ENCODE measurements around the gene INO80.

Gene INO80

GRCh38 chr15:40933517-40933902, 182.6 kb downstream of the INO80 start:
- TF ChIP-seq, protein P1, sequence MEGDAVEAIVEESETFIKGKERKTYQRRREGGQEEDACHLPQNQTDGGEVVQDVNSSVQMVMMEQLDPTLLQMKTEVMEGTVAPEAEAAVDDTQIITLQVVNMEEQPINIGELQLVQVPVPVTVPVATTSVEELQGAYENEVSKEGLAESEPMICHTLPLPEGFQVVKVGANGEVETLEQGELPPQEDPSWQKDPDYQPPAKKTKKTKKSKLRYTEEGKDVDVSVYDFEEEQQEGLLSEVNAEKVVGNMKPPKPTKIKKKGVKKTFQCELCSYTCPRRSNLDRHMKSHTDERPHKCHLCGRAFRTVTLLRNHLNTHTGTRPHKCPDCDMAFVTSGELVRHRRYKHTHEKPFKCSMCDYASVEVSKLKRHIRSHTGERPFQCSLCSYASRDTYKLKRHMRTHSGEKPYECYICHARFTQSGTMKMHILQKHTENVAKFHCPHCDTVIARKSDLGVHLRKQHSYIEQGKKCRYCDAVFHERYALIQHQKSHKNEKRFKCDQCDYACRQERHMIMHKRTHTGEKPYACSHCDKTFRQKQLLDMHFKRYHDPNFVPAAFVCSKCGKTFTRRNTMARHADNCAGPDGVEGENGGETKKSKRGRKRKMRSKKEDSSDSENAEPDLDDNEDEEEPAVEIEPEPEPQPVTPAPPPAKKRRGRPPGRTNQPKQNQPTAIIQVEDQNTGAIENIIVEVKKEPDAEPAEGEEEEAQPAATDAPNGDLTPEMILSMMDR (IDR thresholded peaks at IDR 0.05; ENCODE audit: low read depth, low read length) = no peak
- no peak for DNase-seq

GRCh38 chr15:40932649-40933516, 183.2 kb downstream of the INO80 start:
- H3K27me3 ChIP-seq (ENCODE audit: insufficient read depth, low read depth, severe bottlenecking) = no peaks in the 10 kb centered on the region
- H3K4me3 ChIP-seq (ENCODE audit: low read depth, low read length) = no peak overlapping the region
- no peak for DNase-seq

More at GRCh38 chr15:40933517-40933902, 182.6 kb downstream of the INO80 start:
- H3K27ac ChIP-seq = no peak overlapping the region
- no peaks in the 10 kb centered on the region for H3K9me3 ChIP-seq (ENCODE audit: severe bottlenecking)
- no peaks in the 10 kb centered on the region for H3K27me3 ChIP-seq (ENCODE audit: insufficient read depth, low read depth, severe bottlenecking)
- H3K36me3 ChIP-seq = peaks cover 23% of the 10 kb centered on the region
- H3K4me3 ChIP-seq (ENCODE audit: low read depth, low read length) = no peak overlapping the region

GRCh38 chr15:40932156-40932555, 183.9 kb downstream of the INO80 start:
- H3K27me3 ChIP-seq (ENCODE audit: insufficient read depth, low read depth, severe bottlenecking) = no peaks in the 10 kb centered on the region
- no peak overlapping the region for H3K27ac ChIP-seq
- TF ChIP-seq, protein P1 (IDR thresholded peaks at IDR 0.05; ENCODE audit: low read depth, low read length) = no peak
- no peaks in the 10 kb centered on the region for H3K9me3 ChIP-seq (ENCODE audit: severe bottlenecking)
- DNase-seq = no peak
- no peak overlapping the region for H3K4me3 ChIP-seq (ENCODE audit: low read depth, low read length)
- H3K36me3 ChIP-seq = peaks cover 20% of the 10 kb centered on the region

More at GRCh38 chr15:40932649-40933516, 183.2 kb downstream of the INO80 start:
- H3K27ac ChIP-seq = no peak overlapping the region
- TF ChIP-seq, protein P1 (IDR thresholded peaks at IDR 0.05; ENCODE audit: low read depth, low read length) = no peak
- H3K9me3 ChIP-seq (ENCODE audit: severe bottlenecking) = no peaks in the 10 kb centered on the region
- H3K36me3 ChIP-seq = peaks cover 20% of the 10 kb centered on the region

DNA sequence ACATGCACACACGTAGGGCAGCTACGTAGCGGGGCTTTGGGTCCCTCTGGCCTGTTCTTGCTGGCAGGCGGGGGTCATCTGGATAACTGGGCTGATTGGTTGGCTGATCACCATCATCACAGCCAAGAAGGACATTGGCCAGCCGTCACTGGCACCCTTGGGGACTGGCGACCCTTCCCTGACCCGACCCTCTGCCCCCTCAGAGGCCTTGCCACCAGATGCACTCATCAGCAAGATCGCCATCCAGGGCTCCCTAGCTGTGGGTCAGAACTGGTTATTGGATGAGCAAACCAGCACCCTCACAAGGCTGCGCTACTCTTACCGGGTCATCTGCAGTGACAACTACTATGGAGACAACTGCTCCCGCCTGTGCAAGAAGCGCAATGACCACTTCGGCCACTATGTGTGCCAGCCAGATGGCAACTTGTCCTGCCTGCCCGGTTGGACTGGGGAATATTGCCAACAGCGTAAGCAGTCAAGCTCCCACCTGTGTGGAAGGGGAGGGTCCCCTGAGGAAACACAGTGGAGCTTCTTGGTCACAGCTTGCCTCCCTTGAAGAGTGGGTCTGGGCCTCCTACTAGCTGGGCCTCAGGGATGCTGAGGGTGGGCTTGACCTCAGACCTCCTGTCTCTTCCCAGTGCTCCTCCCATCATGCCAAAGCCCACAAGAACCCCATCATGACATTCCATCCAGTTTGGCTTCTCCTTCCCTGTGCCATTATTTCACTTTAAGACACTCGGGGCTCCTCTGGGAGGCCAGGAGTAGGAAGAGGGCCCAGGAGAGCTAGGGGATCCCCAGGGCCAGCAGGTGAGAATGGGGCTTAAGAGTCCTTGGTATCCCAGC, 184.6 kb downstream of the INO80 start:
- no peak for DNase-seq
- TF ChIP-seq, protein P1 (IDR thresholded peaks at IDR 0.05; ENCODE audit: low read depth, low read length) = no peak
- Histone ChIP-seq H3K4me3 (ENCODE audit: low read depth, low read length) (no peak overlapping the region), H3K27me3 (ENCODE audit: insufficient read depth, low read depth, severe bottlenecking) (no peaks in the 10 kb centered on the region), H3K9me3 (ENCODE audit: severe bottlenecking) (no peaks in the 10 kb centered on the region), H3K36me3 (peaks cover 18% of the 10 kb centered on the region), H3K27ac (no peak overlapping the region)

DNA sequence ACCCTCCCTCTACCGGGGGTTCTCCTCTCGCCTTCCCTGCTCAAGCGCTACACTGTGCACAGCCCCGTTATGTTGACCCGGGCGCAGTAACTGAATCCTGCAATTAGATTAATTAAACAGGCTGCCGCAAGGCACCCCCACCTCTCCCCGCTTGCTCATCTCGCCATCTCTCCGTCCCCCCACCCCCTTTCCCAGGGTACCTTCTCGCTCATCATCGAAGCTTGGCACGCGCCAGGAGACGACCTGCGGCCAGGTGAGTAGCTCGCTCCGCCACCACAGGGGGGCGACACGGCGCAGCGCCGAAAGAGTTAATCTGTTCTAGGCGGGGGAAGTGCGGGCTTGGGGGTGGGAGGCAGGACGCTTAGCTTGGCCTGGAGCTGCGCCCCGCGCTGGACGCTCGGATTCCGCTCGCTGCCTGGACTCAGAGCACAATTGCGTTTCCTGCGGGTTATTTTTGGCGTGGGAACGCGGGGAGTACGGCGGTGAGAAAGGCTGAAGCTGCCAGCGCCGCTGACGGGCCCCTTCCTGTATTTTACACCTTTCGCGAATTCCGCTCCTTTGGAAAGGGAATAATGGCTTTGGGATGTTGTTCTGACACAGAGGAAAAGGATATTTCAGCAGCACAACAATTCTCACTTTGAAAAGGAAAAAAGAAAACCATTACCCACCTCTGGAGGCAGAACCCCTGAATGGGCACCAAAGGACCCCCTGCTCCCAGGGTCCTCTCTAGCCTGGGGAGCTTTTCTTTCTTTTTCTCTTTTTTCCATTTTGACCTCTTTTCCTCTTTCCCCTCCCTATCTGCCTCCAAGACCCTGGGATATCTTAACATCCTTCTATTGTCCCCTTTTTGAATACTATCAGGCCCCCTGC, 185.4 kb downstream of the INO80 start:
- DNase-seq = peak; percentile 90
- Histone ChIP-seq H3K4me3 (ENCODE audit: low read depth, low read length) (peak overlapping the region; percentile 78), H3K27me3 (ENCODE audit: insufficient read depth, low read depth, severe bottlenecking) (no peaks in the 10 kb centered on the region), H3K27ac (no peak overlapping the region), H3K36me3 (peaks cover 11% of the 10 kb centered on the region), H3K9me3 (ENCODE audit: severe bottlenecking) (no peaks in the 10 kb centered on the region)
- TF ChIP-seq, protein P1 (IDR thresholded peaks at IDR 0.05; ENCODE audit: low read depth, low read length) = peak; percentile 86
